Thyroid gland (tissue), 4 donors: ENCODE data around the gene KHDC4.

Source experiments
- POLR2A ChIP-seq, 2 donors: fragments of 450-650 bp; IDR thresholded peaks; one replicate each; pipeline ENCODE4 v1.6.1; 2017; ENCODE audit warnings: antibody characterized with exemption in 2 of 2, mild to moderate bottlenecking in 2 of 2, moderate library complexity in 1 of 2
- TF ChIP-seq, protein P1 (sequence below), 6 experiments: fragments of 200-600 bp in 3 of 6; fragments of 450-650 bp in 3 of 6; sonication (generic) in 3 of 6; IDR thresholded peaks; one replicate each; pipeline ENCODE4 v1.5.1; 2016 to 2019; ENCODE audit warnings: antibody characterized with exemption in 6 of 6, mild to moderate bottlenecking in 2 of 6, inconsistent platforms in 1 of 6, moderate library complexity in 1 of 6

DNA sequence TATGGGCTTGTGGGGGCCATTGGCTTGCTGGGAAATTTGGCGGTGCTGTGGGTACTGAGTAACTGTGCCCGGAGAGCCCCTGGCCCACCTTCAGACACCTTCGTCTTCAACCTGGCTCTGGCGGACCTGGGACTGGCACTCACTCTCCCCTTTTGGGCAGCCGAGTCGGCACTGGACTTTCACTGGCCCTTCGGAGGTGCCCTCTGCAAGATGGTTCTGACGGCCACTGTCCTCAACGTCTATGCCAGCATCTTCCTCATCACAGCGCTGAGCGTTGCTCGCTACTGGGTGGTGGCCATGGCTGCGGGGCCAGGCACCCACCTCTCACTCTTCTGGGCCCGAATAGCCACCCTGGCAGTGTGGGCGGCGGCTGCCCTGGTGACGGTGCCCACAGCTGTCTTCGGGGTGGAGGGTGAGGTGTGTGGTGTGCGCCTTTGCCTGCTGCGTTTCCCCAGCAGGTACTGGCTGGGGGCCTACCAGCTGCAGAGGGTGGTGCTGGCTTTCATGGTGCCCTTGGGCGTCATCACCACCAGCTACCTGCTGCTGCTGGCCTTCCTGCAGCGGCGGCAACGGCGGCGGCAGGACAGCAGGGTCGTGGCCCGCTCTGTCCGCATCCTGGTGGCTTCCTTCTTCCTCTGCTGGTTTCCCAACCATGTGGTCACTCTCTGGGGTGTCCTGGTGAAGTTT lies 7.8 kb upstream of the KHDC4 start:
- TF ChIP-seq, protein P1, sequence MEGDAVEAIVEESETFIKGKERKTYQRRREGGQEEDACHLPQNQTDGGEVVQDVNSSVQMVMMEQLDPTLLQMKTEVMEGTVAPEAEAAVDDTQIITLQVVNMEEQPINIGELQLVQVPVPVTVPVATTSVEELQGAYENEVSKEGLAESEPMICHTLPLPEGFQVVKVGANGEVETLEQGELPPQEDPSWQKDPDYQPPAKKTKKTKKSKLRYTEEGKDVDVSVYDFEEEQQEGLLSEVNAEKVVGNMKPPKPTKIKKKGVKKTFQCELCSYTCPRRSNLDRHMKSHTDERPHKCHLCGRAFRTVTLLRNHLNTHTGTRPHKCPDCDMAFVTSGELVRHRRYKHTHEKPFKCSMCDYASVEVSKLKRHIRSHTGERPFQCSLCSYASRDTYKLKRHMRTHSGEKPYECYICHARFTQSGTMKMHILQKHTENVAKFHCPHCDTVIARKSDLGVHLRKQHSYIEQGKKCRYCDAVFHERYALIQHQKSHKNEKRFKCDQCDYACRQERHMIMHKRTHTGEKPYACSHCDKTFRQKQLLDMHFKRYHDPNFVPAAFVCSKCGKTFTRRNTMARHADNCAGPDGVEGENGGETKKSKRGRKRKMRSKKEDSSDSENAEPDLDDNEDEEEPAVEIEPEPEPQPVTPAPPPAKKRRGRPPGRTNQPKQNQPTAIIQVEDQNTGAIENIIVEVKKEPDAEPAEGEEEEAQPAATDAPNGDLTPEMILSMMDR (IDR thresholded peaks at IDR 0.05), result no peak
- no peak for TF ChIP-seq POLR2A (IDR thresholded peaks at IDR 0.05)
